Measurements from ENCODE around the gene VAPB.
A peak's percentile ranks its signal among the peaks of the same experiment; 100 is the strongest.

Gene VAPB

GRCh38 chr20:58438970-58439808 is 50.2 kb downstream of the VAPB start:
- DNase-seq, result no peak

- no peak for DNase-seq
Measured at GRCh38 chr20:58440021-58440767, 51.2 kb downstream of the VAPB start.

- no peak for DNase-seq
Measured at GRCh38 chr20:58441723-58442122, 52.7 kb downstream of the VAPB start.

- no peak for DNase-seq
Measured at GRCh38 chr20:58444746-58445255, 55.8 kb downstream of the VAPB start.

GRCh38 chr20:58446264-58446959 is 57.4 kb downstream of the VAPB start:
- DNase-seq, result no peak

GRCh38 chr20:58446960-58447265 is 57.9 kb downstream of the VAPB start:
- DNase-seq, result no peak

- no peak for DNase-seq
Measured at GRCh38 chr20:58447511-58448391, 58.7 kb downstream of the VAPB start.

GRCh38 chr20:58448958-58449357 is 59.9 kb downstream of the VAPB start:
- no peak for DNase-seq

- no peak for DNase-seq
Measured at GRCh38 chr20:58449681-58450221, 60.7 kb downstream of the VAPB start.

- DNase-seq, result no peak
Measured at GRCh38 chr20:58450254-58450653, 61.2 kb downstream of the VAPB start.

GRCh38 chr20:58452667-58453255 is 63.7 kb downstream of the VAPB start:
- no peak for DNase-seq

GRCh38 chr20:58453391-58453790 is 64.4 kb downstream of the VAPB start:
- DNase-seq, result no peak

- DNase-seq, result no peak
Measured at GRCh38 chr20:58454460-58454859, 65.4 kb downstream of the VAPB start.

- peak; percentile 83 for DNase-seq
Measured at GRCh38 chr20:58457083-58457695, 68.2 kb downstream of the VAPB start.

GRCh38 chr20:58458342-58459057 is 69.5 kb downstream of the VAPB start:
- no peak for DNase-seq

- no peak for DNase-seq
Measured at GRCh38 chr20:58459058-58459750, 70.2 kb downstream of the VAPB start.

GRCh38 chr20:58461104-58461503 is 72.1 kb downstream of the VAPB start:
- no peak for DNase-seq

- no peak for DNase-seq
Measured at GRCh38 chr20:58461899-58462298, 72.9 kb downstream of the VAPB start.

GRCh38 chr20:58463256-58463655 is 74.2 kb downstream of the VAPB start:
- no peak for DNase-seq

- DNase-seq, result no peak
Measured at GRCh38 chr20:58464838-58465237, 75.8 kb downstream of the VAPB start.
